ENCODE results near the gene CACNA1C.

Gene CACNA1C

DNA sequence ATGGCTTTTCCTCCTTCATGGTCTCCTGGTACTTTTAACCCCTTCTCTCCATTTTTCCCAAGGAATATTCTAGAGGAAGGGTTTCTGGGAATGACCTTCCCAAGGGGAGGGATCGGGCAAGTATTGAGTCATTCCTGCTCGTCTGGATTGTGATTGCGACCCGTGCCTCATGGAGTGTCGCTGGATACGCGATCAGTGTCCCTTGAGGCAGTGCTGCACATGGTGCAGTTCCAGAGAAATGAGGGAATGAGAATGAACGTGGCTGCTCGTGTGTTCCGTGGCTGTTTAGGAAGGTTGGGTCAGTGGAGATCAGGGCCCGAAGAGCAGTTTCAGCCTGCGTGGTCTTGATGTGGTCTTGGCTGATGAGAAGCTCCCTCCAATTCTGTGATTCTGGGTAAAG, 234.4 kb downstream of the CACNA1C start:
- DNase-seq (ENCODE audit: low read depth, low spot score): no peak
- H3K27ac ChIP-seq: no peak overlapping the region

DNA sequence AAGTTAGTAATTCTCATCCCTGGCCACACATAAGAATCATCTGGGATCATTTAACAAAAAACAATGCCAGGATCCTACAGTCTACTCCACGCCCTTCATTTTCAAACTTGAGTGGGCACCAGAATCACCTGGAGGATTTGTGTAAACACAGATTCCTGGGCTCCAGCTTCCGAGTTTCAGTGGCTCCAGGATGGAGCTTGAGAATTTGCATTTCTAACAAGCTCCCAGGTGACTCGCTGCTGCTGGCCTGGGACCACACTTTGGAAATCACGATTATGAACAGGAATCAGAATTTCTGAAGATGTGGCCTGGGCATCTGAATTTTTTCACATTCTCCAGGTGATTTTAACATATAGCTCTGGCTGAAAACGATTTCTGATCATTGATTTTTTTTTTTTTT, 234.8 kb downstream of the CACNA1C start:
- DNase-seq (ENCODE audit: low read depth, low spot score): no peak
- H3K27ac ChIP-seq: no peak overlapping the region

DNA sequence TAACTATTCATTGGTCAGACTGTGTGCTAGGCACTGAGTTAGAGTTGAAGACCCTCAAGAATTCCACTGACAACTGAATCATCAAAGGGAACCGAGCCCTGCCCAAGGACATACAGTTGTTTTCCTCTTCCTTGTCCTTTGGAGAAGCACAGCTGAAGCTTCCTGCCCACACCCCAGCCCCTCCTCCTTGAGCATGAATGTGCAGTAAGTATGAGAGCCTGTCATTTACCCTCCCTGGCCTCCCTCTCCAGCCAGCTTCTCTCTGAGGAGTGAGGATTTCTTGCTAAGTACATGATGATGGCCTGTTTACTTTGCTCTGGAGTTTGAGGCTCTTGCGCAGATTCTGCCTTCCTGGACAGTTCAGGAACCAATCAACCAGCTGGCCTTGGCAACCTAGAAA, 235.2 kb downstream of the CACNA1C start:
- no peak overlapping the region for H3K27ac ChIP-seq
- no peak for DNase-seq (ENCODE audit: low read depth, low spot score)

DNA sequence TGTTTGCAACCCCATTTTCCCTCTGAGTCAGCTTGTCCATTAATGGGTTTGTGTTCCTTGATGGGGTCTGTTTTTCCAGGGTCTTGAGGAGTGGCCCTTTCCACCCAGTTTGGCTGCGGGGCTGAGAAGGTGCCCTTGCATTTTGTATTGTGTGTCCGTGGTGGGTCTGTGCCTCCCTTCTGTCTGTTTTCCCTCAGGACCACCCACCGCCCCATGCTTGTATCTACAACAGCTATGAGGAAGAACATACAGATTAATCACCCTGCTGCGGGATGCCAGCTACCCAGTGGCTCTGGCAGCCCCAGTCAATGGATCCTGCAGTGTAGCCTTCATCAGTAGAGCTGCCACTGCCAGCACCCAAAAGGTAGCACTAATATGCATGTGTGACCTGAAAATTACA, 235.7 kb downstream of the CACNA1C start:
- no peak overlapping the region for H3K27ac ChIP-seq

DNA sequence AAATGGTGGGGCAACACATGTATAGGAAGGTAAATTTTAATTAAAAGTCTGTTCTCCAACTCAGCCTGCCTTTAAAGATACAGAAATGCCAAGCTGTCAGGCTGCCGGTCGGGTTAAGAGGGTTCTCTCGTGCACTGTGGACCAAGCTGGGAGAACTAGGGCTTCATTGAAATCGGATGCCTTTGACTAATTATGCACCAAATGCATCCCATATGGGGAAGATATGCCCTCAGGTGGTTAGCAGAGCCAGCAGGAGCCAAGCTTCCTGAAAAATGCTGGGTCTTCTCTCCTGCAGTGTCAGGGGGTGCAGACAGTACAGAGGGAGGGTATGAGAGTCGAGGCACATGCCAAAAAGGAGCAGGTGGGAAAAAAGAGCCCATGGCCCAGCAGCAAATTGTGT, 236.1 kb downstream of the CACNA1C start:
- no peak for DNase-seq (ENCODE audit: low read depth, low spot score)
- no peak overlapping the region for H3K27ac ChIP-seq

More for the DNA sequence above, 235.7 kb downstream of the CACNA1C start:
- DNase-seq (ENCODE audit: low read depth, low spot score): no peak

DNA sequence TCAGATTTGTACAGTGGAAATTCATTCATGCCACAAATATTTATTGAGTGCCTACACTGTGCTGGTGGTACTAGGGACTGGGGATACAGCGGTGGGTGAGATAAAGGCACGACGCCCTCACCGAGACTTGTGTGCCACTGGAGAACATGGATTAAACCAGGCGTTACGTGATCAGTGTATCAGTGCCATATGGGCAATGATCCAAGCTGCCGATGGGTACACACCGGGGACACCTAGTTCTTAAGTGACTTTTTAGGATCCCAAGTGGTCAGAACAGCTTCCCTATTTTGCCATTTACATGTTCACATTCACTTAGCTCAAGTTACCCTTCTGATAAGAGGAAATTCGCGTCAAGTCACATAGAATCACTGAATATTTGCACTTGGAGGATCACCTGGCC, 236.7 kb downstream of the CACNA1C start:
- no peak for DNase-seq (ENCODE audit: low read depth, low spot score)
- no peak overlapping the region for H3K27ac ChIP-seq

DNA sequence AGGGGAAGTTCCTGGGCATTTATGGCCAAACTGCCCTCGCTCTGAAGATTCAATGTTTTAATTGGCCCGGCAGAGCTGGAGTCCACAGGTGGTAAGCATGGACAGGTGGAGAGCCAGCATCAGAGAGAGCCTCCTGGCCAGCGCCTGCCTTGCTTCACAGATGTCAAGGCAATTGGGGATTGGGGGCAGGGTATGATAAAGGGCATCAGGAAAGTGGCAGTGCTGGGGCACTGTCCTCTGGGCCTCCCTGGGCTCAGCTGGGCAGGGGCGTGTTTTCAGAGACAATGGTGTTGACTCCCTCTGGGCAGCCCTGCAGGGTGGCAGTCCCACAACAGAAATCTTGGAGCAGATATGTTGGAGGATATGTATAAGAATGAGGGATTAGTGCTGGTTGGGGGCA, 237.3 kb downstream of the CACNA1C start:
- no peak overlapping the region for H3K27ac ChIP-seq
- DNase-seq (ENCODE audit: low read depth, low spot score): no peak

DNA sequence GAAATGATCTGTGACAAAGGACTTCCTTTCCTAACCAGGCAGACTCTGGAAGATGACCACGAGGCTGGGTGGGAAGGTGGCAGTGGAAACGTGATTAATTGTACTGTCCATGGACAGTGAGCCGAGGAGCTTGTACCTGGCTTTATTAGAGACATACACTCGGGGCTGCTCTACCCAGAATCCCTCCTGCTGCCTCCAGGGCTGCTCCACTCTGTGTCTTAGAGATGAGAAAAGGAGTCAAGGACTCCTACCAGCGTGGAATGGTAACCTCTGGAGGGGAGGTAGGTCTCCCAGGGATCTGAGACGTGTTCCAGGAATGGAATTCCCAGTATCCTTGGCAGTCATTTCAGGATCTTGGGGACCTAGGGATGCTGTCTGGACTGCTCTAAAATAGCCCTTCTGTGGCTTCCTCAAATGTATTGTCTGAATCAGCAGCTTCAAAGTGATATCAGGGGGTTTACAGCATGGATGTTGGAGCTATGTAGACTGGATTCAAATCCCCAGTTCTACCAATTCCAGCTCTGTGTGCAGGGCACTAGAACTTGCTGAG, 237.8 kb downstream of the CACNA1C start:
- DNase-seq (ENCODE audit: low read depth, low spot score): no peak
- no peak overlapping the region for H3K27ac ChIP-seq

DNA sequence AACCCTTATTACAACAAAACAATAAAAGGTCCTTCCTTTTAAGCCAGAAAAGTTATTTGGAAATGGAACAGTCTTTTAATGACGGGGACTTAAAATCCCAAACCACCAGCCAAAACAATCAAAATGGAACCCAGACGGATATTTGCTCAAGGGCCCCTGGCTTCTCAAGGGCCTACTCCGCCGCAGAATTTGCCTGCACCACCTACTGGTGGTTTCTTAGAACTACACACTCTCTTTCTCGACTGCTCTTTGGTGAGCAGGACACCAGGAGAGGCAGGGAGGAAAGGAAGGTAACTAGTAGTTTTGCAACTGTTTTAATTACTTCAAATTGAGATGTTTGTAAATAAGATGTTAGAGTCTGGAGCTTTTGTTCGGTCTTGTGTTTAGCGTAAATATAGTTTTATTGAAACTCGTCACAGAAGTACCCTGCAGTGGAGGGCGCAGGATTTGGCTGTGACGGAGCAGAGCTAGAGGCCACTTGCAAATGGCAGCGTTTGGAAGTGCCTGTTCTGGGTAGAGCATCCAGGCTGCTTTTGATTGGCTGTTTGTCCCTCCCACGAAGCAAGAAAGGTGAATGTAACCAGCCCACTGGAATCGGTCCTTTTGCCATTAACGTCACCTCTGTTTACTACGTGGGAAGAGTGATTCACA, 238.5 kb downstream of the CACNA1C start:
- no peak for DNase-seq (ENCODE audit: low read depth, low spot score)
- H3K27ac ChIP-seq: no peak overlapping the region

DNA sequence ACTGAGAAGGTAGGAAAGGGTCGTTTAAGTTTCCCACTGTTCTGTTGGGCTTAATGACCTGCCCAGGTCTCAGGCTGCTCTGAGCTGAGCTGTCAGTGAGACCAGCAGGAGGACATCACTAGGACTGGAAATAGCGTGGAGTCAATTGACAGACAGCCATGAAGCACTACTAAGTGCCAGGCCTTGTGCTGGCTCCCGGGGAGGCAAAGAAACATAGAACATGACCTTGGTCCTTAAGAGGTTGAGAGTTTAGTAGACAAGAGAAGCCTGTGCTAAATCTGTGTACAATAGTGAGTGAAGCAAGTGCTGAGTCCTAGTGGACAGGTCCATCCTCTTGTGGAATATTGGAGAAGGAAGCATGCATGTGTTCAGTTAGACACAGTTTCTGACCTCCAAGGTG, 239.2 kb downstream of the CACNA1C start:
- no peak for DNase-seq (ENCODE audit: low read depth, low spot score)
- no peak overlapping the region for H3K27ac ChIP-seq

DNA sequence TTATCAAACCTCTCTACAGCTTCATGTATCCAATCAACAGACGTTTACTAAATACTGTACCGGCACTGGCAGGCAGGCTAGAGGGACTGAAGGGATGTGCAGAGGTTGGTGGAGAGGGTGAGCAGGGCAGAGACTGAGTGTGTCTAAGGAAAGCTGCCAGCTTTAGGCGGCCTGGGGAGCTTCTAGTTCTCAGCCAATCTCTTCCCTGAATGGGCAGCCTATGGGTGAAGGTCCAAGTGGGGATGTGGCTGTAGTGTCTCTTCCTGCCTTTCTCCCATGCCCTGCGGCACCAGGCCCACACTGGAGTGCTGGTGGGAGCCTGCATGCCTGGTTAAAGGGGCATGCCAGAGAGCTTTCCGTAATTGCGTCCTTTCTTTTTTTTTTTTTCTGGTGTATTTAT, 239.8 kb downstream of the CACNA1C start:
- DNase-seq (ENCODE audit: low read depth, low spot score): no peak
- no peak overlapping the region for H3K27ac ChIP-seq

DNA sequence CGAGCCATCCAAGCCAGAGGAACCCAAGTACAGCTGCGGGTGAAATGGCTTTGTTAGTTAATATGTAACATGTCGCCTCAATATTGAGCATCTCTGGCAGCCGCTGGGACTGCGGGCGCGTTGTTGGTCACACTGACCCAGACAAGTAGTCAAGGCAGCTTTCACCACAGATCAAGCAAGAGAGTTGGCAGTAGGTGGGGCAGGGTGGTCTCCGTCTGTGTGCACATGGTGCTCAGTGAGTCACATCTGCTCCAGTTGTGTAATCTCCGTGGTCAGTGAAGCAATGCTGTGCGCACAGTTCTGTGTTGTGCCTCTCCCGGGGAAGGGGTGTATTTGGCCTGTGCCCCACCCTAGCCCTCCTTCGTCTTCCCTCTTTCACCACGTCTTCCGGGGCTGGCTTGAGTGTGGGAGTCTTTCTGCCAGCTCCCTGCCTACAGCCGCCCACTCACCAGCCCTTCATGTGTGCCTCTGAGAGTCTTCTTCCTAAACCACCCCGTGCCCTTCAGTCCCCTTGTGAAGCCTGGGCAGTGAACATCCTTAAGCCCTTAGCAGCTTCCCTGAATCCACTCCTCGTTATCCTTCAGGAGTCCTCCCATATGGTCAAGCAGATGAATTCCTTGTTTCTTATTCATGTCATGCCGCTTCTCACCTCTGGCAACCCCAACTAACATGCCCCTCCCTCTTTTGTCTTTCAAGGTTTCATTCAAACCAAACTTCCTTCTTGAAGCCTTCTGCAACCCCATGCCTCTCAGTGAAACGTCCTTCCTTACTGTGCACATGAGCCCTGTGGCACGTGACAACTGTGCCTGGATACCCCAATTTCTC, 242.1 kb downstream of the CACNA1C start:
- DNase-seq (ENCODE audit: low read depth, low spot score): no peak
- no peak overlapping the region for H3K27ac ChIP-seq

DNA sequence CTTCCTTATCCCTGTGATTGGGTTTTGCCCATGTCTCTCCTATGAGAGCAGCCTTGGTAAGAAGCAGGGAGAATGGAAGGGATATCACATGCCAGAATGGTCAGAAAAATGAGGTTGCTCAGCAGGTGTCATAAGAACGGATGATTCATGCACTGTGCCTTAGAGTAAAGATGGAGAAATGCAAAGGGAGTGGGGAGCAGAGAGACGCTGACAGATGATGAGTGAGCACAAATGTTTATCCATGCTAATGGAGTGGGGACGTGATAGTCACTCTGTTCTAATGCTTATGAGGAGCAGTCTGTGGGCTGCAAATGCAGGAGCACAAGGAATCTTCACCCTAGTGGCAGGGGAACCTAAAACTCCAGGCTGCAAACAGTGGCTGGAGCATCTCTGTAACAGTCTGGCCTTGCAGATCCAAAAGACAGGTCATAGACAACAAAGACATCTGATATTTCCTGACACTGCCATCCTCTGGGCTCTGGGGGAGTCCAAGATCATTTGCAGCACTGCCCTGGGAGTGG, 243.2 kb downstream of the CACNA1C start:
- no peak overlapping the region for H3K27ac ChIP-seq
- no peak for DNase-seq (ENCODE audit: low read depth, low spot score)

DNA sequence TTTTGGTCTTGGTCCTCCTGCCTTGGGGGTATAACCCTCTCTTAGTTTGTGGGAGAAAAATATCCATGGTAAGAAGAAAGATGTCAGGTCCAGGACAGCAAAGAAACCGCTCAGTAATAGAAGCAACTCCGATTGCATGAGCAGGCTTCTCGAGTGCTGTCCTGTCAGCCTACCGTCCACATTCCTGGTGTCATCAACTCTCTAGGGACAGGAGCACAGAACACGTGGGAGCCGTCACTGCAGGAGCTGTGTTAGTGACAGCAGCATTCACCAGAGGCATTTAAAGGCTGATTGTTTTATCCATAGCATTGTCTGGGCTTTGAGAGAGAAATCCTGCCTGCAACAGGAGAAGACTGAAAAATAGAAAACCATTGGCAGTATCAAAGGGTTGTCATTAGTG, 244.2 kb downstream of the CACNA1C start:
- no peak overlapping the region for H3K27ac ChIP-seq
- no peak for DNase-seq (ENCODE audit: low read depth, low spot score)

DNA sequence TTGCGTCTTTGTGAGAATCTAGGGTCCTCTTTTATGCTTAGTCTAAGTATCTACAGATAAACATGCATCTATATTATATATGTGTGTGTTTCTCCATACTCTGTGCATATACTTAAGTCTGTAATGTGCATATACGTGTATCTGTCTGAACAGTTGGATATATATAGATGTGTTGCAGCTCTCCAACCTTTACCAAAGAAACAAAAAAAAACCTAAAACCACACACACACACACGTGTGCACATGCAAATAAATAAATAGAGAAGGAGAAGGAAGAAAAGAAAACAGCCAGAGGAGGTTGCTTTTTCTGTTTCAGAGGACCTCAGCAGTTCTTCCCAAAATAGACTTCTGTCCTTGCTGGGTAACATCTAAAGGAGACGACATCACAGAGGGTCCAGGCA, 244.9 kb downstream of the CACNA1C start:
- no peak for DNase-seq (ENCODE audit: low read depth, low spot score)
- H3K27ac ChIP-seq: no peak overlapping the region

DNA sequence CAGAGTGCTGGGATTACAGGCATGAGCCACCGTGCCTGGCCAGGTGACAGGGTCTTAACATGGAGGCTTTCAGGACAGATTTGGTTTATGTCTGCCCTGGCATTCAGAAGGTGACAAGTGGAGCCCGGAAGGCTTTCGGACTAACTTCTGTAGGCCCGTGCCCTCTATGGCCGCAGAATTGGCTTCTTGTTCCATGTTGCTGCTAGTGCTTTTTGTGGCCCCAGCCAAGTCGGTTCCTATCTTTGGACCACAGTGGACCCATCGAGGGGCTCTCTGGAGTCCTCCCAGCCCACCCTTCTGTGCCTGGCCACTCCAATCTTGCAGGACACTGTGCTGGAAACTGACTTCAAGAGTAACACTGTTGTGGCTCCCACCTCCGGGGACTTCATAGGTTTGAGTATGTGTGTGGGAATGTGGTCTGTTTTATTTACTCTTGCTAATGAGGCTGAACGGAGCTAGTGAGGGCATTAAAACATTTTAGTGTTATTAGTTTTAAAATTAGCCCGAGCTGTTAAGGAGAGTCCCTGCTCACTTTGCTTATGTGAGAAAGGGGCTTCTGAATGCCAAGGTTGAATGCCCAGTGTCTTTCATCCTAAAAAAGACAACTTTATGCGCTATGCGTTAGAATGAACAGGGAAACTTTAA, 245.9 kb downstream of the CACNA1C start:
- DNase-seq (ENCODE audit: low read depth, low spot score): no peak

DNA sequence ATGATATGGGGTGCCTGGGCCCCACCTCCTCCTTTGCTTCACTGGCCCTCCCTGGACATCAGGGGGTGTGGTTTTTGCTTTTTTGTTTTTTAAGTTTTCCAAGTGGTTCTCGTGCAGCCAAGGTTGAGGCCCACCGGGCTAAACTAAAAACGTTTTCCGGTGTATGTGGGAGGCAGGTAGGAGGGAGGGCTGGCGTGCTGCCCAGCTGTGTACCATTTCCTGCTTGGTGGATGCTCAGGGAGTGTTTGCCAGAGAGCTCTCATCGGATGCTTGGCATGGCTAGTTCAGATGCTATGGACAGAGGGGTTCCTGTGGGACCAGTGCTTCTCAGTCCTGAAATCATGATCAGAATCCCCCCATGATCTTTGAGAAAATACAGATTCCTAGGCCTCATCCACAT, 246.4 kb downstream of the CACNA1C start:
- DNase-seq (ENCODE audit: low read depth, low spot score): no peak
- no peak overlapping the region for H3K27ac ChIP-seq

More for the DNA sequence above, 245.9 kb downstream of the CACNA1C start:
- no peak overlapping the region for H3K27ac ChIP-seq

DNA sequence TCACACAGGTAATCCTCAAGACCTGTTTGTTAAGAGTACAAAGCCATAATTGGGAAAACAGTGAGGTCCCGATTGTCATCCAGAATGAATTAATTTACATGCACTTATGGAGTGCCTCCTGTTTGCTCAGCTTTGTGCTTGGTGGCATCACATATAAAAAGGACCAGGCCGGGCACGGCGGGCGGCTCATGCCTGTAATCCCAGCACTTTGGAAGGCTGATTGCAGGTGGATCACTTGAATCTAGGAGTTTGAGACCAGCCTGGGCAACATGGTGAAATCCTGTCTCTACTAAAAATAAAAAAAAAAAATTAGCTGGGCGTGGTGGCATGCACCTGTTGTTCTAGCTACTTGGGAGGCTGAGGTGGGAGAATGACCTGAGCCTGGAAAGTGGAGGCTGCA, 247.4 kb downstream of the CACNA1C start:
- H3K27ac ChIP-seq: no peak overlapping the region

DNA sequence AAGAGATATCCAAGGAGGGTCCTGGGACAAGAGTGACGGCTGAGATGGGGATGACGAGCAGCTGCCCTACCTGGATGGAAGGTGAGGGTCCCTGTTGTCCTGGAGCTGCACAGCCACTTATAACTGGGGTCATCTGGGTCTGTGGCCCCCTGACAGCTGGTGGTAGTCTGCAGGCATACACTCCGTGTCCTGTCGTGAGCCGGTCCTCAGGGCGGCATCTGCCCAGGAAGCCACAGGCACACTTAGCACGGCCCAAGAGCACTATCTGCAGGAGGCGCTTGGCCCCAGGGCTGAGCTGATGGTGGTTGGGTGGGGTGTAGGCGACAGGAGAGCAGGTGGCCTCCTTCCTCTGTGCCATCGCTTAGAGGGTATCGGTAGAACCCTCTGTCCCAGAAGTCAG, 248.1 kb downstream of the CACNA1C start:
- H3K27ac ChIP-seq: no peak overlapping the region

More for the DNA sequence above, 247.4 kb downstream of the CACNA1C start:
- DNase-seq (ENCODE audit: low read depth, low spot score): no peak

DNA sequence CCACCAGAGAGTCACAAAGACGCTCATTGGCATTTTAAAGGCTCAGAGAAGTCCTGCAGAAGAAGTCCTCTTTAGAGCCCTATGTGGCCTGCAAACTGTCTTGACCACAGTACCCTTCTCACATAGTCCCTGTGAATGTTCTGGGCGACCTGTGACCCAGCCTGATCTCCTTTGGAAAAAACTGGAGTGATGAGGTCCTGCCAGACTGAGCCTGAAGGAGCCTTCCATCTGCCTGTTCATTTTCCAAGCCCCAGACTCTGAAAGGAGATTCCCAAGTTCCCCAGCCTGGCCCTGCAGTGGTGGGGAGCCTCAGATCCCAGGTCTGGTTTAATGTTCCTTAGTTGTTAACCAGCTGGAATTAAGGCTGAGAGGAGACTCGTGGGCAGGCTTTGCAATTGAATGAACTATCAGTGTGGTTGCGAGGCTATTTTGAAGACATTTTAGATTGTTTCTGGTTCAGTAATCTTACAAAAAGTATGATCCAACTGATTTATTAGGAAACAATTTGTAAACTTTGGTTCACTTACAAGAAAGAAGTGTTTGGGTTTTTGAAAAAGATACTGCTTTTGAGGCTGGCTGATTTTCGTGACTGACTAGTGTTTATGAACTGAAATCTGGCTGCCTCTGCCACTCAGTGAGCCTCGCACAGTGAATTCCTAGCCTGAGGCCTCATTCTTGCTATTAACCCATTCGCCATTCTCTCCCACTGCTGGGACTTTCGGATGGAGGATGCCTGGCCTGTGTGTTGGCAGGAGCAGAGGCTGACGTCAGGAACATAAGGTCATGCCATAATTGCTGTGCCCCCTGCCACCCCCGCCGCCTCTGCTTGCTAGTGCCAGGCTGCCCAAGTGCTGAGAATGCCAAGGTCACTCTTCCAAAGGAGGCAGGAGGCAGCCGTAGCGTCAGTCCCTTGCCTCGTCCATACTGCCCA, 249.0 kb downstream of the CACNA1C start:
- no peak overlapping the region for H3K27ac ChIP-seq
- DNase-seq (ENCODE audit: low read depth, low spot score): no peak

More for the DNA sequence above, 248.1 kb downstream of the CACNA1C start:
- DNase-seq (ENCODE audit: low read depth, low spot score): no peak
